ENCODE results near the gene CYGB. TPM values are rescaled to one million over a fixed set of nuclear protein-coding genes. Genes with fewer than 3 reads are reported as not detected.

CYGB gene
- total and polyA plus RNA-seq, 10 of the 15 experiments (the other 5 are each of a cell fraction or from before 2014, with no cell fraction given): 0.34 TPM; not detected in 9

DNA sequence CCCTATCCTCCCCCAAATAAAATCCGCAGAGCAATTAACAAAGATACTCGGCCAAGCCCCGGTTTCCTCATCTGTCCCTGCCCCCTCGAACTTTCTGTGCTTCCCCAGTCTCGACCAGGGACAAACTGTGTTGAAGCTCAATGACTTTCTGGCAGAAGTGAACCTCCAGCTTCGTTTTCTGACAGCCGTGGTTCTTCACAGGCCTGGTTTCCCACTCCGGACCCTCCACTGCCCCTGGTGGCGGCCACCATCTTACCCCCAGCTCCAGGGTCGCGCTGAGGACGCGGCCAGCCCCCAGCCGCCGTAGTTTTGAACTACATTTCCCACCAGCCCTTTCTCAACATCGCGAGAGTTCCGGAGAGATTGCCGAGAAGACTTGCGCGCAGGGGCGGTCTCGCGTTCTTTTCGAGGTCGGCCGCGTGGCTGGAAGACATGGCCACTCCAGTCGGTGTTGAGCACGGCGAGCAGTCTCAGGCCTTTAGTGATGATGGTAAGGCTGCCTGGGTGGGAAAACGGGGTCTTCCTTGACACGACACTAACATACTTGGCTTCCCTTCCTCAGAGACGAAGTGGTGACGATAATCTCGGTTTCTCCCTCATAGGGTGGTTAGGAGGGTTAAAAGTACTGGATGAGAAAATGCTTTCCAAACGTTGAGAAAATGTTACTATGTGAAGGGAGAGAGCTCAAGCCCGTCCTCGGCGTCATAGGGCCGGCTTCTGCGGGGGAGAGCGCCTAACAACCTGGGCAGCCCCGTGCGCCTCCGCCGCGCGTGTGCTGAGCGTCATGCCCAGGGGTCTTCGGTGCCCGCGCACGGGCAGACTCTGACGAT, 20.1 kb upstream of the CYGB start (continued):
- TF ChIP-seq, protein P1, sequence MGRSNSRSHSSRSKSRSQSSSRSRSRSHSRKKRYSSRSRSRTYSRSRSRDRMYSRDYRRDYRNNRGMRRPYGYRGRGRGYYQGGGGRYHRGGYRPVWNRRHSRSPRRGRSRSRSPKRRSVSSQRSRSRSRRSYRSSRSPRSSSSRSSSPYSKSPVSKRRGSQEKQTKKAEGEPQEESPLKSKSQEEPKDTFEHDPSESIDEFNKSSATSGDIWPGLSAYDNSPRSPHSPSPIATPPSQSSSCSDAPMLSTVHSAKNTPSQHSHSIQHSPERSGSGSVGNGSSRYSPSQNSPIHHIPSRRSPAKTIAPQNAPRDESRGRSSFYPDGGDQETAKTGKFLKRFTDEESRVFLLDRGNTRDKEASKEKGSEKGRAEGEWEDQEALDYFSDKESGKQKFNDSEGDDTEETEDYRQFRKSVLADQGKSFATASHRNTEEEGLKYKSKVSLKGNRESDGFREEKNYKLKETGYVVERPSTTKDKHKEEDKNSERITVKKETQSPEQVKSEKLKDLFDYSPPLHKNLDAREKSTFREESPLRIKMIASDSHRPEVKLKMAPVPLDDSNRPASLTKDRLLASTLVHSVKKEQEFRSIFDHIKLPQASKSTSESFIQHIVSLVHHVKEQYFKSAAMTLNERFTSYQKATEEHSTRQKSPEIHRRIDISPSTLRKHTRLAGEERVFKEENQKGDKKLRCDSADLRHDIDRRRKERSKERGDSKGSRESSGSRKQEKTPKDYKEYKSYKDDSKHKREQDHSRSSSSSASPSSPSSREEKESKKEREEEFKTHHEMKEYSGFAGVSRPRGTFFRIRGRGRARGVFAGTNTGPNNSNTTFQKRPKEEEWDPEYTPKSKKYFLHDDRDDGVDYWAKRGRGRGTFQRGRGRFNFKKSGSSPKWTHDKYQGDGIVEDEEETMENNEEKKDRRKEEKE (IDR thresholded peaks at IDR 0.05): no peak
- no peak for TF ChIP-seq NFIC (IDR thresholded peaks at IDR 0.05; ENCODE audit: low read depth, low read length)
- TF ChIP-seq, protein P2, sequence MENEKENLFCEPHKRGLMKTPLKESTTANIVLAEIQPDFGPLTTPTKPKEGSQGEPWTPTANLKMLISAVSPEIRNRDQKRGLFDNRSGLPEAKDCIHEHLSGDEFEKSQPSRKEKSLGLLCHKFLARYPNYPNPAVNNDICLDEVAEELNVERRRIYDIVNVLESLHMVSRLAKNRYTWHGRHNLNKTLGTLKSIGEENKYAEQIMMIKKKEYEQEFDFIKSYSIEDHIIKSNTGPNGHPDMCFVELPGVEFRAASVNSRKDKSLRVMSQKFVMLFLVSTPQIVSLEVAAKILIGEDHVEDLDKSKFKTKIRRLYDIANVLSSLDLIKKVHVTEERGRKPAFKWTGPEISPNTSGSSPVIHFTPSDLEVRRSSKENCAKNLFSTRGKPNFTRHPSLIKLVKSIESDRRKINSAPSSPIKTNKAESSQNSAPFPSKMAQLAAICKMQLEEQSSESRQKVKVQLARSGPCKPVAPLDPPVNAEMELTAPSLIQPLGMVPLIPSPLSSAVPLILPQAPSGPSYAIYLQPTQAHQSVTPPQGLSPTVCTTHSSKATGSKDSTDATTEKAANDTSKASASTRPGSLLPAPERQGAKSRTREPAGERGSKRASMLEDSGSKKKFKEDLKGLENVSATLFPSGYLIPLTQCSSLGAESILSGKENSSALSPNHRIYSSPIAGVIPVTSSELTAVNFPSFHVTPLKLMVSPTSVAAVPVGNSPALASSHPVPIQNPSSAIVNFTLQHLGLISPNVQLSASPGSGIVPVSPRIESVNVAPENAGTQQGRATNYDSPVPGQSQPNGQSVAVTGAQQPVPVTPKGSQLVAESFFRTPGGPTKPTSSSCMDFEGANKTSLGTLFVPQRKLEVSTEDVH (IDR thresholded peaks at IDR 0.05; ENCODE audit: low read depth, partially characterized antibody): no peak
- peak; percentile 95 for TF ChIP-seq MXI1 (IDR thresholded peaks at IDR 0.05; ENCODE audit: low read depth, low read length)
- TF ChIP-seq, protein P3, sequence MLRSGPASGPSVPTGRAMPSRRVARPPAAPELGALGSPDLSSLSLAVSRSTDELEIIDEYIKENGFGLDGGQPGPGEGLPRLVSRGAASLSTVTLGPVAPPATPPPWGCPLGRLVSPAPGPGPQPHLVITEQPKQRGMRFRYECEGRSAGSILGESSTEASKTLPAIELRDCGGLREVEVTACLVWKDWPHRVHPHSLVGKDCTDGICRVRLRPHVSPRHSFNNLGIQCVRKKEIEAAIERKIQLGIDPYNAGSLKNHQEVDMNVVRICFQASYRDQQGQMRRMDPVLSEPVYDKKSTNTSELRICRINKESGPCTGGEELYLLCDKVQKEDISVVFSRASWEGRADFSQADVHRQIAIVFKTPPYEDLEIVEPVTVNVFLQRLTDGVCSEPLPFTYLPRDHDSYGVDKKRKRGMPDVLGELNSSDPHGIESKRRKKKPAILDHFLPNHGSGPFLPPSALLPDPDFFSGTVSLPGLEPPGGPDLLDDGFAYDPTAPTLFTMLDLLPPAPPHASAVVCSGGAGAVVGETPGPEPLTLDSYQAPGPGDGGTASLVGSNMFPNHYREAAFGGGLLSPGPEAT (IDR thresholded peaks at IDR 0.05; ENCODE audit: low read depth): peak; percentile 63; the same call in 1 of the 2 replicates
- no peak for TF ChIP-seq NFYB (IDR thresholded peaks at IDR 0.05; ENCODE audit: insufficient read depth, low read depth, low read length)
- peak; percentile 96 for TF ChIP-seq BRCA1 (IDR thresholded peaks at IDR 0.05; ENCODE audit: low read depth, low read length)
- TF ChIP-seq GABPA (IDR thresholded peaks at IDR 0.05; ENCODE audit: low read depth): no peak
- no peak for TF ChIP-seq MTA2 (IDR thresholded peaks at IDR 0.05; ENCODE audit: low read depth)
- TF ChIP-seq NRF1 (conservative IDR thresholded peaks at IDR 0.05; ENCODE audit: low read depth, low read length): no peak
- TF ChIP-seq BHLHE40 (IDR thresholded peaks at IDR 0.05; ENCODE audit: borderline replicate concordance in 1 of 2, low read depth in 2 of 2, low read length in 1 of 2): peak in 1 of 2 experiments; percentile 12; a peak in 1 of 4 replicates
- TF ChIP-seq KLF5 (IDR thresholded peaks at IDR 0.05; ENCODE audit: partially characterized antibody): peak; percentile 46
- 0 out of 2 replicates have a peak, but pooled peaks have one; percentile 59 for TF ChIP-seq LARP7 (IDR thresholded peaks at IDR 0.05)
- peak; percentile 85; the same call in 1 of the 2 replicates for TF ChIP-seq CREM (IDR thresholded peaks at IDR 0.05; ENCODE audit: low read depth)
- TF ChIP-seq, protein P4, sequence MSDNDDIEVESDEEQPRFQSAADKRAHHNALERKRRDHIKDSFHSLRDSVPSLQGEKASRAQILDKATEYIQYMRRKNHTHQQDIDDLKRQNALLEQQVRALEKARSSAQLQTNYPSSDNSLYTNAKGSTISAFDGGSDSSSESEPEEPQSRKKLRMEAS (IDR thresholded peaks at IDR 0.05; ENCODE audit: low read depth, low read length): peak; percentile 96
- TF ChIP-seq, protein P5, sequence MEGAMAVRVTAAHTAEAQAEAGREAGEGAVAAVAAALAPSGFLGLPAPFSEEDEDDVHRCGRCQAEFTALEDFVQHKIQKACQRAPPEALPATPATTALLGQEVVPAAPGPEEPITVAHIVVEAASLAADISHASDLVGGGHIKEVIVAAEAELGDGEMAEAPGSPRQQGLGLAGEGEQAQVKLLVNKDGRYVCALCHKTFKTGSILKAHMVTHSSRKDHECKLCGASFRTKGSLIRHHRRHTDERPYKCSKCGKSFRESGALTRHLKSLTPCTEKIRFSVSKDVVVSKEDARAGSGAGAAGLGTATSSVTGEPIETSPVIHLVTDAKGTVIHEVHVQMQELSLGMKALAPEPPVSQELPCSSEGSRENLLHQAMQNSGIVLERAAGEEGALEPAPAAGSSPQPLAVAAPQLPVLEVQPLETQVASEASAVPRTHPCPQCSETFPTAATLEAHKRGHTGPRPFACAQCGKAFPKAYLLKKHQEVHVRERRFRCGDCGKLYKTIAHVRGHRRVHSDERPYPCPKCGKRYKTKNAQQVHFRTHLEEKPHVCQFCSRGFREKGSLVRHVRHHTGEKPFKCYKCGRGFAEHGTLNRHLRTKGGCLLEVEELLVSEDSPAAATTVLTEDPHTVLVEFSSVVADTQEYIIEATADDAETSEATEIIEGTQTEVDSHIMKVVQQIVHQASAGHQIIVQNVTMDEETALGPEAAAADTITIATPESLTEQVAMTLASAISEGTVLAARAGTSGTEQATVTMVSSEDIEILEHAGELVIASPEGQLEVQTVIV (IDR thresholded peaks at IDR 0.05; ENCODE audit: borderline replicate concordance, partially characterized antibody): no peak
- TF ChIP-seq POLR2AphosphoS5 (IDR thresholded peaks at IDR 0.05; ENCODE audit: low read length): peak; percentile 99
- 0 out of 2 replicates have a peak, but pooled peaks have one; percentile 12 for TF ChIP-seq DPF2 (IDR thresholded peaks at IDR 0.05)
- no peak; the same call in 1 of the 2 replicates for TF ChIP-seq GATAD2B (conservative IDR thresholded peaks at IDR 0.05; ENCODE audit: low read depth)
